Frontal cortex (tissue), 4 donors: ENCODE results near the gene RETREG1. TPM values are rescaled to one million over a fixed set of nuclear protein-coding genes. Genes with fewer than 3 reads are reported as not detected.

ENCODE experiments used
- DNase-seq, 2 donors: peaks; one replicate each; pipeline ENCODE4 v3.0.0; 2012; ENCODE audit warnings: low spot score in 2 of 2
- FAIRE-seq: peaks from 2 replicates; lab custom pipeline; 2012; peaks lifted over from hg19 to GRCh38; lab: Jason Lieb, UNC
- small RNA-seq: library from RNA; depleted of rRNA; stranded (forward); fragments of <200 nt; gene quantifications from one replicate; pipeline ENCODE3, GENCODE V24; 2014
- total RNA-seq: library from RNA; depleted of rRNA; stranded (reverse); fragments of >200 nt; gene quantifications from one replicate; pipeline ENCODE4 v1.2.3, GENCODE V29; 2014
- donor health status: control.
- donor health status: control.
- donor health status: control.

The RETREG1 gene
- total RNA-seq, 1 donor from 2014 or later = 73.0 TPM

DNA sequence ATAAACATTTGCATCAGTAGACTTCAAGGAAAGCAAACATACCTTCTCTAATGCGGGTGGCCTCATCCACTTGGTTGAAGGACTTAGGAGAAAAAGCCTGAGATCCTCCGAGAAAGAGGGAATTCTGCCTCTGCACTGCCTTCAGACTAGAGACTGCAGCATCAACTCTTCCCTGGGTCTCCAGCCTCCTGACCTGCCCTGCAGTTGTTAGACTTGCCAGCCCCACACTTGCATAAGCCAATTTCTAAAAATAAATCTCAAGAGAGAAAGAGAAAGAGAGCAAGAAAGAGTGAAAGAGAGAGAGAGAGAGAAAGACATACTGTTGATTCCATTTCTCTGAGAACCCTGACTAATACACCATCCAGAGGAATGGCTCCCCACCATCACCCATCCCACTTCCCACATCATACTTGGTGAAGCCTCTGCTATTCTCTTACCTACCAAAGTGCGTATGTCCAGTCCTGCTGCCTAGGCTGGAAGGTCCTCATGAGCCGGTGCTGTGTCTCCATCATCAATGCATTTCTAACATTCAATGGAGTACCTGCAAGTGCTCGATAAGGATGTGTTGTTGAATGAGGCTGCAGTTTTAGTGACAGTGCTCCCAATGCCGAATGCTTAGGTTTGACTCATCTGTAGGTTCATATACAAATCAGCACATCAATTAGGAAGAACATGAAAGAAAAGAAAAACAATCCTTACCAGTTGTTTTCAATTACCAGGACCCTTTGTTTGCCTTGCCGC, 186.3 kb downstream of the RETREG1 start:
- no peak for FAIRE-seq
- DNase-seq = no peak

DNA sequence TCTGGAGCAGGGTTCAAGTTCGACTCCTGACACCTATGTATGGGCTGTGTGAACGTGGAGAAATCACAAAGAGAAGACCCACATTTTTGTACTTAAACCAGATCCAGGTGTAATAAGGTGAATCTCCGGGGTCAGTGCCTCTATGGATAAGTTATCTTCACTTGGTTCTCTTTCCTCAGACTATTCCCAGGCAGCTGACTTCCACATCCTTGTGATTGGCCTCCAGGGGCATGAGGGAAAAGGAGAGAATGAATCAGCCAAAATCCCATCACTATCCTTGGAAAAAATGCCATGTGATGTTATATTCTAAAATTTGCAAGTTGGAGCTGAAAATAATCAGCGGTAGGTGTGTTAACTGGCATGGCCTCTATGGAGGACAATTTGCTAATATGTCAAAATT, 188.4 kb downstream of the RETREG1 start:
- no peak for FAIRE-seq

GRCh38 chr5:16427587-16427986, 189.2 kb downstream of the RETREG1 start:
- FAIRE-seq (no peak), DNase-seq (peak in 1 of 2 donors; percentile 29)

More for the DNA sequence above, 188.4 kb downstream of the RETREG1 start:
- DNase-seq = no peak

Small RNAs within 50 kb of the gene (small RNA-seq; reads per million reads assigned to genes)
- not detected for gene RF00019

Other genes with a start within 250 kb of the RETREG1 start
- 32.6 TPM for gene ZNF622, start 151.2 kb downstream of the RETREG1 start, total RNA-seq